ENCODE data around the gene FZD1. TPM values are rescaled to one million over a fixed set of nuclear protein-coding genes. Genes with fewer than 3 reads are reported as not detected.

Gene FZD1
- total RNA-seq, 1 experiment from 2014 or later, result 2.8 TPM

GRCh38 chr7:91266067-91266688 lies 1.9 kb downstream of the FZD1 start:
- H3F3A ChIP-seq (ENCODE audit: insufficient read depth, low read depth), result no peaks in the 10 kb centered on the region
- no peaks in the 10 kb centered on the region for H3K36me3 ChIP-seq (ENCODE audit: low read depth)
- no peak for DNase-seq
- H3K79me2 ChIP-seq (ENCODE audit: low read depth), result no peaks in the 10 kb centered on the region
- 0 out of 2 replicates have a peak, but pooled peaks cover 6% of the 10 kb centered on the region for H3K4me1 ChIP-seq (replicated peaks; ENCODE audit: insufficient read depth)
- H3K4me2 ChIP-seq, result 0 out of 2 replicates have a peak overlapping the region, but pooled peaks have one; percentile 89
- ChIA-PET POLR2A (ENCODE audit: unreplicated experiment) (no interaction called here), CTCF (no interaction called here)
- no peak overlapping the region for H3K4me3 ChIP-seq
- 0 out of 2 replicates have a peak, but pooled peaks cover 3% of the 10 kb centered on the region for H4K20me1 ChIP-seq (ENCODE audit: insufficient read depth)
- H2AFZ ChIP-seq, result no peak overlapping the region
- H3K27ac ChIP-seq, result no peak overlapping the region
- H3K9me2 ChIP-seq (ENCODE audit: insufficient read depth), result no peaks in the 10 kb centered on the region
- no peak for TF ChIP-seq EZH2 (IDR thresholded peaks at IDR 0.05; ENCODE audit: low read depth)
- no peak for TF ChIP-seq CTCF (conservative IDR thresholded peaks at IDR 0.05)
- intact Hi-C loops (cut with micrococcal nuclease; ENCODE audit: unreplicated experiment), result loop anchor here (10.0 kb wide), 1 partner anchor 369 kb away; no protein-coding TSS in a partner anchor
- no TSS peak for BruUV-seq (replicated peaks)
- no peaks in the 10 kb centered on the region for H3K9me3 ChIP-seq (ENCODE audit: insufficient read depth, low read depth)
- peaks cover 17% of the 10 kb centered on the region; the same call in 1 of the 2 replicates for H3K27me3 ChIP-seq (ENCODE audit: insufficient read depth, low read depth)

- Histone ChIP-seq H3K9me3 (ENCODE audit: insufficient read depth, low read depth) (no peaks in the 10 kb centered on the region), H3K4me1 (replicated peaks; ENCODE audit: insufficient read depth) (0 out of 2 replicates have a peak, but pooled peaks cover 6% of the 10 kb centered on the region), H3K36me3 (ENCODE audit: low read depth) (no peaks in the 10 kb centered on the region), H3F3A (ENCODE audit: insufficient read depth, low read depth) (no peaks in the 10 kb centered on the region), H3K27ac (no peak overlapping the region), H3K79me2 (ENCODE audit: low read depth) (no peaks in the 10 kb centered on the region), H2AFZ (no peak overlapping the region), H3K9me2 (ENCODE audit: insufficient read depth) (no peaks in the 10 kb centered on the region), H4K20me1 (ENCODE audit: insufficient read depth) (0 out of 2 replicates have a peak, but pooled peaks cover 3% of the 10 kb centered on the region), H3K4me3 (no peak overlapping the region), H3K4me2 (no peak overlapping the region), H3K27me3 (ENCODE audit: insufficient read depth, low read depth) (peaks cover 15% of the 10 kb centered on the region; the same call in 1 of the 2 replicates)
- ChIA-PET POLR2A (ENCODE audit: unreplicated experiment) (no interaction called here), CTCF (no interaction called here)
- intact Hi-C loops (cut with micrococcal nuclease; ENCODE audit: unreplicated experiment), result loop anchor here (10.0 kb wide), 1 partner anchor 368 kb away; no protein-coding TSS in a partner anchor
- DNase-seq, result no peak
- BruUV-seq (replicated peaks), result no TSS peak
- no peak for TF ChIP-seq EZH2 (IDR thresholded peaks at IDR 0.05; ENCODE audit: low read depth)
- no peak for TF ChIP-seq CTCF (conservative IDR thresholded peaks at IDR 0.05)
These were observed 2.5 kb downstream of the FZD1 start for GRCh38 chr7:91266689-91267090.

- Histone ChIP-seq H3K27me3 (ENCODE audit: insufficient read depth, low read depth) (peaks cover 9% of the 10 kb centered on the region; the same call in 1 of the 2 replicates), H3K4me2 (no peak overlapping the region), H3F3A (ENCODE audit: insufficient read depth, low read depth) (no peaks in the 10 kb centered on the region), H3K4me3 (no peak overlapping the region), H3K9me2 (ENCODE audit: insufficient read depth) (no peaks in the 10 kb centered on the region), H3K27ac (no peak overlapping the region), H3K36me3 (ENCODE audit: low read depth) (no peaks in the 10 kb centered on the region), H2AFZ (no peak overlapping the region), H3K79me2 (ENCODE audit: low read depth) (no peaks in the 10 kb centered on the region), H3K9me3 (ENCODE audit: insufficient read depth, low read depth) (no peaks in the 10 kb centered on the region), H3K4me1 (replicated peaks; ENCODE audit: insufficient read depth) (0 out of 2 replicates have a peak, but pooled peaks cover 6% of the 10 kb centered on the region), H4K20me1 (ENCODE audit: insufficient read depth) (0 out of 2 replicates have a peak, but pooled peaks cover 3% of the 10 kb centered on the region)
- TF ChIP-seq CTCF (conservative IDR thresholded peaks at IDR 0.05) (no peak), EZH2 (IDR thresholded peaks at IDR 0.05; ENCODE audit: low read depth) (no peak)
- TSS peak; percentile 37 for BruUV-seq (replicated peaks)
- DNase-seq, result no peak
- intact Hi-C loops (cut with micrococcal nuclease; ENCODE audit: unreplicated experiment), result loop anchor here (10.0 kb wide), 1 partner anchor 367 kb away; no protein-coding TSS in a partner anchor
- CTCF ChIA-PET, result no interaction called here
- POLR2A ChIA-PET (ENCODE audit: unreplicated experiment), result no interaction called here
These were observed 3.1 kb downstream of the FZD1 start for GRCh38 chr7:91267171-91267955.

Data from PC-9 (cell line).